GM12878 (cell line): ENCODE data around the gene CBX2.

ENCODE experiments used
- ATF2 ChIP-seq: IDR thresholded peaks from 2 replicates; pipeline ENCODE4 v1.6.1; 2012; ENCODE audit warnings: low read length, inconsistent platforms
- BMI1 ChIP-seq: fragments of 450-650 bp; IDR thresholded peaks from 2 replicates; pipeline ENCODE4 v1.6.1; 2016; ENCODE audit warnings: mild to moderate bottlenecking, moderate library complexity, borderline replicate concordance
- CTCF ChIP-seq, 3 experiments: IDR thresholded peaks in 2 of 3; conservative IDR thresholded peaks in 1 of 3; 2 replicates each; pipeline ENCODE4 v1.5.1; 2011; ENCODE audit warnings: low read depth in 3 of 3, low read length in 3 of 3, mild to moderate bottlenecking in 3 of 3, control low read depth in 2 of 3, moderate library complexity in 2 of 3, inconsistent platforms in 1 of 3, mixed read lengths in 1 of 3; ENCODE audit not compliant: control insufficient read depth in 2 of 3, insufficient read depth in 1 of 3; ENCODE audit errors: extremely low read depth in 1 of 3
- MTA3 ChIP-seq: IDR thresholded peaks from 2 replicates; pipeline ENCODE4 v1.6.1; 2012; ENCODE audit warnings: low read length, inconsistent platforms, borderline replicate concordance
- POLR2AphosphoS5 ChIP-seq: IDR thresholded peaks from 2 replicates; pipeline ENCODE4 v1.6.1; 2011; ENCODE audit warnings: mild to moderate bottlenecking, low read length, inconsistent platforms
- REST ChIP-seq: IDR thresholded peaks from 2 replicates; pipeline ENCODE4 v1.6.1; 2012; ENCODE audit warnings: mild to moderate bottlenecking, low read depth, low read length

GRCh38 chr17:79790805-79791734, 13.1 kb downstream of the CBX2 start:
- no peak for TF ChIP-seq REST
- TF ChIP-seq BMI1 = no peak
- no peak for TF ChIP-seq CTCF (IDR thresholded peaks at IDR 0.05 in 2 of 3, conservative IDR thresholded peaks at IDR 0.05 in 1 of 3; ENCODE audit: control insufficient read depth in 2 of 3, extremely low read depth in 1 of 3, insufficient read depth in 1 of 3, low read depth in 3 of 3, low read length in 3 of 3)
- TF ChIP-seq MTA3 = no peak
- TF ChIP-seq POLR2AphosphoS5 = no peak
- TF ChIP-seq ATF2 = no peak
